Upper lobe of right lung (tissue), 1 donor: ENCODE results near the gene GET4. TPM values are rescaled to one million over a fixed set of nuclear protein-coding genes. Genes with fewer than 3 reads are reported as not detected.
A peak's percentile ranks its signal among the peaks of the same experiment; 100 is the strongest.

Experiments used
- ATAC-seq: fragments of 200-7000 bp; cut with Tn5 transposase; one replicate; pipeline ENCODE4 v1.9.1; 2020; ENCODE audit warnings: mild to moderate bottlenecking, moderate library complexity
- DNase-seq: peaks from one replicate; pipeline ENCODE4 v3.0.0-alpha.2; 2020
- H3K27ac ChIP-seq: fragments of 200-600 bp; one replicate; pipeline ENCODE4 v1.8.0; 2022
- H3K27me3 ChIP-seq: fragments of 200-600 bp; one replicate; pipeline ENCODE4 v1.8.0; 2022; ENCODE audit warnings: mild to moderate bottlenecking
- H3K36me3 ChIP-seq: fragments of 200-600 bp; one replicate; pipeline ENCODE4 v1.8.0; 2022
- H3K4me1 ChIP-seq: fragments of 200-600 bp; one replicate; pipeline ENCODE4 v1.8.0; 2022
- H3K4me3 ChIP-seq: fragments of 200-600 bp; one replicate; pipeline ENCODE4 v1.8.0; 2022; ENCODE audit warnings: mild to moderate bottlenecking
- H3K9me3 ChIP-seq: fragments of 200-600 bp; one replicate; pipeline ENCODE4 v1.8.0; 2022
- intact Hi-C: fragments of 100-400 bp; cut with DNase I; formaldehyde crosslinking; loops from one replicate; pipeline ENCODE4 v1.11.0; 2022
- total RNA-seq: library from RNA; stranded (reverse); fragmentation: NEBNext Ultra II Directional; extraction: Animal tissue kit (Norgen Biotek cat#: 25700); gene quantifications from one replicate; pipeline ENCODE4 v1.2.1, GENCODE V29; 2021
- TF ChIP-seq, protein P1 (sequence below): fragments of 200-600 bp; IDR thresholded peaks from one replicate; pipeline ENCODE4 v1.8.0; 2022; ENCODE audit warnings: antibody characterized with exemption
- donor health status: DM: no; HTN: yes; CAD: no; lungs with severe emphysema.

GET4 gene
- total RNA-seq, 1 donor from 2014 or later, result 35.1 TPM

DNA sequence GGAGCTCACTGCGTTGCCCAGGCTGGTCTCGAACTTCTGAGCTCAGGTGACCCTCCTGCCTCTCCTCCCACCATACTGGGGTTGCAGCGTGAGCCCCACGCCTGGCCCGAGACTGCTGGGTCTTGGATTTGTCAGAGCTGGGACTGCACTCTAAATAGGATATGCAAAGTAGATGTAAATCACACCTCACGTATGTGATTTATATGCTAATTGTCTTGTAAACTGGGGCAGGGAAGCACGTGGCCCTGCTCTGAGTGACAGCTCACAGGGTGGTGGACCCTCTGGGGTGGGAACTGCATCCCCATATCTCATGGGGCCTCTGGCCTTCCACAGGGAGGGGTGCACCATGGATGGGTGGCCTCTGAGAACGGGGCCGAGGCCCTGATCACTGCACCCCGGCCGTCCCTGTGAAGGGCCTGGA, 34.1 kb downstream of the GET4 start:
- H3K4me3 ChIP-seq, result no peak overlapping the region
- no peak for ATAC-seq
- no peak overlapping the region for H3K27ac ChIP-seq
- TF ChIP-seq, protein P1, sequence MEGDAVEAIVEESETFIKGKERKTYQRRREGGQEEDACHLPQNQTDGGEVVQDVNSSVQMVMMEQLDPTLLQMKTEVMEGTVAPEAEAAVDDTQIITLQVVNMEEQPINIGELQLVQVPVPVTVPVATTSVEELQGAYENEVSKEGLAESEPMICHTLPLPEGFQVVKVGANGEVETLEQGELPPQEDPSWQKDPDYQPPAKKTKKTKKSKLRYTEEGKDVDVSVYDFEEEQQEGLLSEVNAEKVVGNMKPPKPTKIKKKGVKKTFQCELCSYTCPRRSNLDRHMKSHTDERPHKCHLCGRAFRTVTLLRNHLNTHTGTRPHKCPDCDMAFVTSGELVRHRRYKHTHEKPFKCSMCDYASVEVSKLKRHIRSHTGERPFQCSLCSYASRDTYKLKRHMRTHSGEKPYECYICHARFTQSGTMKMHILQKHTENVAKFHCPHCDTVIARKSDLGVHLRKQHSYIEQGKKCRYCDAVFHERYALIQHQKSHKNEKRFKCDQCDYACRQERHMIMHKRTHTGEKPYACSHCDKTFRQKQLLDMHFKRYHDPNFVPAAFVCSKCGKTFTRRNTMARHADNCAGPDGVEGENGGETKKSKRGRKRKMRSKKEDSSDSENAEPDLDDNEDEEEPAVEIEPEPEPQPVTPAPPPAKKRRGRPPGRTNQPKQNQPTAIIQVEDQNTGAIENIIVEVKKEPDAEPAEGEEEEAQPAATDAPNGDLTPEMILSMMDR, result no peak
- H3K9me3 ChIP-seq, result no peaks in the 10 kb centered on the region
- peaks cover 6% of the 10 kb centered on the region for H3K4me1 ChIP-seq
- no peaks in the 10 kb centered on the region for H3K36me3 ChIP-seq
- intact Hi-C loops, result no loop called here
- no peak for DNase-seq
- no peaks in the 10 kb centered on the region for H3K27me3 ChIP-seq

- Histone ChIP-seq H3K4me1 (peaks cover 6% of the 10 kb centered on the region), H3K27me3 (no peaks in the 10 kb centered on the region), H3K9me3 (no peaks in the 10 kb centered on the region), H3K27ac (no peak overlapping the region), H3K4me3 (no peak overlapping the region), H3K36me3 (no peaks in the 10 kb centered on the region)
- DNase-seq (no peak), ATAC-seq (no peak)
- TF ChIP-seq, protein P1, result no peak
- intact Hi-C loops, result no loop called here
Observed at GRCh38 chr7:910931-911431, 34.6 kb downstream of the GET4 start.

DNA sequence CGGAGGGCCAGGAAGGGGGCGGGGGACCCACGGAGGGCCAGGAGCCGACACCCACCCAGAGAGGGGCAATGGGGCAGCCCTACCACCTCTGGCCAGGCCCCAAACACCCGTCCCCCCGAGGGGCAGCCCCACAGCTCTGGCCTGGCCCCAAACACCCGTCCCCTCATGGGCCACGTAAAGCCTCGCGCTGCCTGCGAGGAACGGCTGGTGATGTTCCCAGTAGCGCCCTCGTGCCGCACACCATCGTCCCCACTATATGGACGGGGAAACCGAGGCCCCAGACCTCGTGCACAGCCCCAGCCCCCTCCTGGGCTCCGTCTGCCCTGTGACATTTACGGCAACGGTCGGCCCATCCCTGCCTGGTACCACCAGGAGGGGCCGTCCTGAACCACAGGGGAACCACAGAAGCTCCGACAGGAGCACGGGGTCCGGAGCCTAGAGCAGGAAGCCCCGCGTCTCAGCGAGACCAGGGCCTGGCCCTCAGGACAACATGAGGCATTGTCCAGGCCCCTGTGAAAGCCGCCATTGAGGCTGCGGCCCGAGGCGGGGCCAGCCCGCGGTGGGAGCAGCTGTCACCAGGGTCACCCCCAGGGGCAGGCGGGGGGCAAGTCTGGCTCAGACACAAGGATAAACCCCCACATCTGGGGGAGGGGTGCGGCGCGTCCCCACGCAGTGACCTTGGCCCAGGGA, 35.6 kb downstream of the GET4 start:
- H3K27ac ChIP-seq, result no peak overlapping the region
- H3K4me3 ChIP-seq, result no peak overlapping the region
- ATAC-seq (no peak), DNase-seq (no peak)
- H3K27me3 ChIP-seq, result no peaks in the 10 kb centered on the region
- intact Hi-C loops, result no loop called here
- H3K36me3 ChIP-seq, result no peaks in the 10 kb centered on the region
- H3K9me3 ChIP-seq, result no peaks in the 10 kb centered on the region
- H3K4me1 ChIP-seq, result peaks cover 6% of the 10 kb centered on the region
- TF ChIP-seq, protein P1, result no peak

DNA sequence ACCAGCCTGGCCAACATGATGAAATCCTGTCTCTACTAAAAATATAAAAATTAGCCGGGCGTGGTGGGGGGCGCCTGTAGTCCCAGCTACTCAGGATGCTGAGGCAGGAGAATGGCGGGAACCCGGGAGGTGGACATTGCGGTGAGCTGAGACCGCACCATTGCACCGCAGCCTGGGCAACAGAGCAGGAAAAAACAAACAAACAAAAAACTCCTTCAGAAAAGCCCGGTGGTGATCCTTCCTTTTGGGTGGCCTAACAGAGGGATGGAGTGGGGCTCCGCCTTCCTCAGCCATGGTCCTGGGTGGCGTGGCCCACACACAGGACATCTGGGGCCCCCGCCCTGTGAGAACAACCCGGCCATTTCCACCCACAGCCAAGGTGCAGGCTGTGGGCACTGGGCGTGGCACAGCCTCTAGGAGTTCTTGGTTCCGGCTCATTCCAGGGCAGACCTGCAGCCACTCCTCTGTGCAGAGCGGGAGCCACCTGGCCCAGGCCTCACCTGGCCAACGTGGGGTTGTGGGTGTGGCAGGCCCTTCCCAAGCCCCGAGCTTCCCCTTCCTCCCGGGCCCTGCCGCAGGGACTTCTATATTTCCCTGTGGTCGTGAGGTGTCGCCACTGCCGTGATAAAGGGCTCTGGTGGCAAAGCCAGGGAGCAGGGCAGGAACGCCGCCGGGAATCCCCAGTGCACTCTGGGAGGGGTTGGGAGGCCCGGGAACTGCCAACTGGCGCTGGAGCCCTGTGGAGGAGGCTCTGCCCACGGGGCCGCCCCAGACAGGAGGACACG, 37.6 kb downstream of the GET4 start:
- DNase-seq, result no peak
- H3K27ac ChIP-seq, result no peak overlapping the region
- H3K36me3 ChIP-seq, result no peaks in the 10 kb centered on the region
- no peaks in the 10 kb centered on the region for H3K9me3 ChIP-seq
- H3K4me3 ChIP-seq, result no peak overlapping the region
- peaks cover 6% of the 10 kb centered on the region for H3K4me1 ChIP-seq
- no peaks in the 10 kb centered on the region for H3K27me3 ChIP-seq
- intact Hi-C loops, result no loop called here
- ATAC-seq, result peak; percentile 46
- TF ChIP-seq, protein P1, result no peak

DNA sequence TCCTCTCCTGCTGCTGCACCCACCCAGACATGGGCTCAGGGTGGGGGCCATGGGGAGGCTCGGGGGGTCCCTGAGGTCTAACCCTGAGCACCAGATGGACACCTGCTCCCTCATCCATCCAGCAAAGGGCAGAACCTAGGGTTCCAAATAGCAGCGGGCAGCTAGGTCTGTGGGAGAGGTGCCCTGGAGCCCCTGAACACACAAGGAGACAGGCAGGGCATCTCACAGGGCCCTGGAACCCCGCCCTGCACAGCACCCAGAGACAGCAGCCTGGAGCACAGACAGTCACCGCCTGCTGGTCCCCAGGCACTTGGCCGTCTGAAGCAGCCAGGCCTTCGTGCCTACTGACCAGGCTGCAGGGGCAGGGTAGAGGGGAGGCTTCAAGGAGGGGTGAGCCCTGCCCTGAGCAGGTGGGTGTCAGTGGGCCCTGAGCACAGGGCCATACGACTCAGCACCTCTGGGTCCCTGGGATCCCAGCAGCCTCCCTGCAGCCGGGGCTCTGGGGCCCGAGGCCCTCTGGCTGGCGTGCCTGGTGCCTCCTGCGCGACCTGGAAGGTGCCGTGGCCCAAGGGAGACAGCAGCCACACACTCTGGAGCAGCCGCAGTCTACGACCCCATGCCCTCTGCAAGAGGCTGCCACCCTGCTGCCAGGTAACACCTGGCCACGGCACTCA, 38.3 kb downstream of the GET4 start:
- H3K4me1 ChIP-seq, result peaks cover 1% of the 10 kb centered on the region
- intact Hi-C loops, result no loop called here

More for the DNA sequence above, 38.3 kb downstream of the GET4 start:
- Histone ChIP-seq H3K27me3 (no peaks in the 10 kb centered on the region), H3K9me3 (no peaks in the 10 kb centered on the region), H3K36me3 (no peaks in the 10 kb centered on the region), H3K27ac (no peak overlapping the region), H3K4me3 (no peak overlapping the region)
- ATAC-seq (no peak), DNase-seq (no peak)
- TF ChIP-seq, protein P1, result no peak
